HUES48 (cell line): ENCODE measurements around the gene SLC46A2.

Experiments used
- H3K27ac ChIP-seq: one replicate; pipeline ENCODE4 v1.7.0; 2013; ENCODE audit warnings: low read depth, low read length, inconsistent platforms
- H3K27me3 ChIP-seq: 2 replicates; pipeline ENCODE4 v1.6.1; 2013; ENCODE audit warnings: mild to moderate bottlenecking, low read length; ENCODE audit not compliant: control insufficient read depth, insufficient read depth
- H3K36me3 ChIP-seq: 2 replicates; pipeline ENCODE4 v1.6.1; 2013; ENCODE audit warnings: low read length; ENCODE audit not compliant: control insufficient read depth, insufficient read depth
- H3K4me1 ChIP-seq: 2 replicates; pipeline ENCODE4 v1.6.1; 2013; ENCODE audit warnings: mild to moderate bottlenecking, low read length; ENCODE audit not compliant: control insufficient read depth, insufficient read depth
- H3K4me3 ChIP-seq: 2 replicates; pipeline ENCODE4 v1.5.1; 2013; ENCODE audit warnings: mild to moderate bottlenecking, low read depth, low read length
- H3K9ac ChIP-seq: 2 replicates; pipeline ENCODE4 v1.6.1; 2013; ENCODE audit warnings: mild to moderate bottlenecking, low read depth, low read length, moderate library complexity
- H3K9me3 ChIP-seq: 2 replicates; pipeline ENCODE4 v1.6.1; 2013; ENCODE audit warnings: low read length; ENCODE audit not compliant: control insufficient read depth, insufficient read depth

The SLC46A2 gene

DNA sequence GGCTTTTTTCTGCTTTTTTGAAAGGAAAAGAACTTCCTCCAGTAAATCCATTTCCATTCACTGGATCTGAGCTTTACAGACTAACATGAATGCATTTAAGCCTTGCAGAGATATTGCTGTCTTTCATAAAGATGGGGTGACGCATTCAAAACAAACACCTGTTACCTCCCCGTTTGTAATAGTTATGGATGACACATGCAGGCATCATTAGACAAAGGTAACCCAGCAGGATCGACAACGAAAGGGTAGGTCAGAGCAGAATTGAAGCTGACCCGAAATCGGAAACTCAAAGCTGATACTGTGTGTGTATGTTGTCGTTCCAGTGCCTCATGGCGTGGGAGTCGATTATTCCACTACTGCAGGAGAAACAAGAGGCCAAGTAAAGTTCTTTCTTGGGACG is 22.2 kb downstream of the SLC46A2 start:
- no peak overlapping the region for H3K27ac ChIP-seq
- H3K27me3 ChIP-seq = no peaks in the 10 kb centered on the region
- 0 out of 2 replicates have a peak, but pooled peaks cover 3% of the 10 kb centered on the region for H3K4me1 ChIP-seq
- H3K9ac ChIP-seq = no peak overlapping the region
- no peak overlapping the region for H3K4me3 ChIP-seq
- peaks cover 18% of the 10 kb centered on the region; the same call in 1 of the 2 replicates for H3K36me3 ChIP-seq
- H3K9me3 ChIP-seq = no peaks in the 10 kb centered on the region

DNA sequence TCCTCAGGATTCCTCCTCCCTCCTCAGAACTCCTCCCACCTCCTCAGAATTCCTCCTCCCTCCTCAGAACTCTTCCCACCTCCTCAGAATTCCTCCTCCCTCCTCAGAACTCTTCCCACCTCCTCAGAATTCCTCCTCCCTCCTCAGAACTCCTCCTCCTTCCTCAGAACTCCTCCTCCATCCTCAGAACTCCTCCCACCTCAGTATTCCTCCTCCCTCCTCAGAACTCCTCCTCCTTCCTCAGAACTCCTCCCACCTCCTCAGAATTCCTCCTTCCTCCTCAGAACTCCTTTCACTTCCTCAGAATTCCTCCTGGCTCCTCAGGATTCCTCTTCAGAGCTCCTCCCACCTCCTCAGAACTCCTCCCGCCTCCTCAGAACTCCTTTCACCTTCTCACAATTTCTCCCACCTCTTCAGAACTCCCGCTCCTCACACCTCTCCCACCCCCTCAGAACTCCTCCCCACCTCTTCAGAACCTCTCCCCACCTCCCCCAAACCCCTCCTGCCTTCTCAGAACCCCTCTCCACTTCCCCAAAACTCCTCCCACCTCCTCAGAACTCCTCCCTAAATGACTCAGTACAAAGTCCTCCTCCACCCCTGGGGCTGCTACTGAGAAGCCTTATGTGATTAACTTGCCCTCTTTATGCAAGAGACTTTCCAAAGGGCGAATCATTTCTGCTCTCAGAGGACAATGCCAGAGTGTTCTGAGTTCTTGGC is 23.2 kb downstream of the SLC46A2 start:
- peaks cover 18% of the 10 kb centered on the region; the same call in 1 of the 2 replicates for H3K36me3 ChIP-seq
- peak overlapping the region; percentile 27 for H3K27ac ChIP-seq
- no peaks in the 10 kb centered on the region for H3K27me3 ChIP-seq
- H3K4me3 ChIP-seq = no peak overlapping the region
- H3K9ac ChIP-seq = no peak overlapping the region
- H3K9me3 ChIP-seq = no peaks in the 10 kb centered on the region
- 0 out of 2 replicates have a peak, but pooled peaks cover 3% of the 10 kb centered on the region for H3K4me1 ChIP-seq

DNA sequence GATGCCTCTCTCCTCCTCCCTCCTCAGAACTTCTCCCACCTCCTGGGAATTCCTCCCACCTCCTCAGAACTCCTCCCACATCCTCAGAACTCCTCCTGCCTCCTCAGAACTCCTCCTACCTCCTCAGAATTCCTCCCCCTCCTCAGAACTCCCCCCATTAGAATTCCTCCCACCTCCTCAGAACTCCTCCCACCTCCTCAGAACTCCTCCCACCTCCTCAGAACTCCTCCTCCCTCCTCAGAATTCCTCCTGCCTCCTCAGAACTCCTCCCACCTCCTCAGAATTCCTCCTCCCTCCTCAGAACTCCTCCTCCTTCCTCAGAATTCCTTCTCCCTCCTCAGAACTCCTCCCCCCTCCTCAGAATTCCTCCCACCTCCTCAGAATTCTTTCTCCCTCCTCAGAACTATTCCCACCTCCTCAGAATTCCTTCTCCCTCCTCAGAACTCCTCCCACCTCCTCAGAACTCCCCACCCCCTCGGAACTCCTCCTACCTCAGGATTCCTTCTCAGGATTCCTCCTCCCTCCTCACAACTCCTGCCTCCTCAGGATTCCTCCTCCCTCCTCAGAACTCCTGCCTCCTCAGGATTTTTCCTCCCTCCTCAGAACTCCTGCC is 23.9 kb downstream of the SLC46A2 start:
- H3K4me1 ChIP-seq = 0 out of 2 replicates have a peak, but pooled peaks cover under 1% of the 10 kb centered on the region

DNA sequence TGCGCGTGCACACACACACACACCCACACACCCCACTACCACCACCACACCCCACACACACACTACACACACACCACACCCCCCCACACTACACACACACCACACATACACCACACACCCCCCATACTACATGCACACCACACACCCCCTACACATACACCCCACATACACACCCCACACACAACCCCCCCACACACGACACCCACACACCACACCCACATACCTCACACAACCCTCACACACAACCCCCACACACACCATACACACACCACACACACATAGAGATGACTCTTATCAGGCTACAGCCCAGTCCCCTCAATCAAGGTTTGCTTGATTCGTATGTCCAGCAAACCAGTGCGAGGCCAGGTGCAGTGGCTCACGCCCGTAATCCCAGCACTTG is 25.7 kb downstream of the SLC46A2 start:
- H3K9me3 ChIP-seq = no peaks in the 10 kb centered on the region
- no peaks in the 10 kb centered on the region for H3K4me1 ChIP-seq
- no peaks in the 10 kb centered on the region for H3K27me3 ChIP-seq
- no peak overlapping the region for H3K4me3 ChIP-seq
- peaks cover 14% of the 10 kb centered on the region; the same call in 1 of the 2 replicates for H3K36me3 ChIP-seq
- no peak overlapping the region for H3K27ac ChIP-seq
- no peak overlapping the region for H3K9ac ChIP-seq

More for the DNA sequence above, 23.9 kb downstream of the SLC46A2 start:
- no peak overlapping the region for H3K27ac ChIP-seq
- no peak overlapping the region for H3K9ac ChIP-seq
- H3K36me3 ChIP-seq = peaks cover 18% of the 10 kb centered on the region; the same call in 1 of the 2 replicates
- H3K9me3 ChIP-seq = no peaks in the 10 kb centered on the region
- no peak overlapping the region for H3K4me3 ChIP-seq
- no peaks in the 10 kb centered on the region for H3K27me3 ChIP-seq

DNA sequence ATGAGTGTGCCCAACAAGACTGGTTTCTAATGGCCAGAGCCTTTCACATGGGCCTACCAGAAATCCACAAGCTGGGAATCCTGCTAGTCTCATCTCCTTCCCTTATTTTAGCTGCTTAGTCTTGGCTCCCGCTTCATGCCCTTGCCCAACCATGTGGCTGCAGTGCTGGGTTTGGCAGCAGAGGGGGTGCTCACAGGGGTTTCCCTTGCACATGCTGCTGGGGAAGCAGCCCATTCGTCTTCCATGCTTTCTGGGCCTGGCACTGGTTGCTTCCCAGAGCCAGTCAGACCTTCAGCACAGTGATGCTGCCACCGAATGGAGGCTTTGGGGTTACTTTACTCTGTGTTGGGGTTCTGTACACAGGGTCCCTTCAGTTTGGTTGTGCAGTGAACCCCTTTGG is 26.3 kb downstream of the SLC46A2 start:
- H3K4me1 ChIP-seq = no peaks in the 10 kb centered on the region
- H3K36me3 ChIP-seq = peaks cover 14% of the 10 kb centered on the region; the same call in 1 of the 2 replicates
- no peak overlapping the region for H3K27ac ChIP-seq
- no peaks in the 10 kb centered on the region for H3K9me3 ChIP-seq
- no peaks in the 10 kb centered on the region for H3K27me3 ChIP-seq
- H3K9ac ChIP-seq = no peak overlapping the region
- H3K4me3 ChIP-seq = no peak overlapping the region

DNA sequence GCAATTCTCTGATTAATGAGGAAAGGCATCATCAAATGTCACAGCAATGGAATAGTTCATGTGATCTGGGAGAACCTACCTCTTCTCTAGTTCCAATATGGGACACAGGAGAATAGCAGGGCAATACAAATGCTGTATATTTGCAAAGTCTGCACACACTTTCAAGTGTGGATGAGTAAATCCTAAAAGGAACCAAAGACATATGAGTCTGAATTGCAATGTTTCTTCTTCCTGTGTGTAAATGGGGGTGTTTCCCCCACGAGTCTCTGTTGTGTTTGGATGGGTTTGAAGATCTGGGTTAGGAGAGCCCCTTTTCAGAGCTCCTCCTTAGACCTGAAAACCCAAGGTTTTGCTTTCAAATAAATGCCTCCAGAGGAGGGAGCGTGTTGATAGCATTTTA is 26.9 kb downstream of the SLC46A2 start:
- no peak overlapping the region for H3K9ac ChIP-seq
- H3K27me3 ChIP-seq = no peaks in the 10 kb centered on the region
- H3K4me1 ChIP-seq = no peaks in the 10 kb centered on the region
- peaks cover 10% of the 10 kb centered on the region; the same call in 1 of the 2 replicates for H3K36me3 ChIP-seq
- H3K9me3 ChIP-seq = no peaks in the 10 kb centered on the region
- no peak overlapping the region for H3K27ac ChIP-seq
- H3K4me3 ChIP-seq = no peak overlapping the region

DNA sequence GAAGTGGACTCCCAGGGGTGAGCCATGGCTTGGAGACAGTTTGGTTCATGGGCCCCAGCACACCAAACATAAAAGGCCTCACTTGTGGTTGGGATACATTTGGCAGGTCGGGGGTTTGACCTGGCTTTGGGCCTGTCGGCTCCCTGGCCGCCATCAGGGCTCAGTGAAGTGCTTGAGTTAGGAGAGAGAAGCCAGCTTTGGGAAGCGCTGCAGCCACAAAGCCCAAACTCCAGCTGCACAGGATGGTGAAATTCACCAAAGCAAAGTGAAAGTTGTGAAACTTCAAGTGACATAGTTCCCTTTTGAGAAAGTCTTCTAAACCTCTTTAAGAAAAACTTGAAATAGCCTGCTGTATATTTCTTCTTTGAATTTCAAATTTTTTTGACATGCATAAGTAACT is 27.5 kb downstream of the SLC46A2 start:
- Histone ChIP-seq H3K27ac (no peak overlapping the region), H3K9ac (no peak overlapping the region)

DNA sequence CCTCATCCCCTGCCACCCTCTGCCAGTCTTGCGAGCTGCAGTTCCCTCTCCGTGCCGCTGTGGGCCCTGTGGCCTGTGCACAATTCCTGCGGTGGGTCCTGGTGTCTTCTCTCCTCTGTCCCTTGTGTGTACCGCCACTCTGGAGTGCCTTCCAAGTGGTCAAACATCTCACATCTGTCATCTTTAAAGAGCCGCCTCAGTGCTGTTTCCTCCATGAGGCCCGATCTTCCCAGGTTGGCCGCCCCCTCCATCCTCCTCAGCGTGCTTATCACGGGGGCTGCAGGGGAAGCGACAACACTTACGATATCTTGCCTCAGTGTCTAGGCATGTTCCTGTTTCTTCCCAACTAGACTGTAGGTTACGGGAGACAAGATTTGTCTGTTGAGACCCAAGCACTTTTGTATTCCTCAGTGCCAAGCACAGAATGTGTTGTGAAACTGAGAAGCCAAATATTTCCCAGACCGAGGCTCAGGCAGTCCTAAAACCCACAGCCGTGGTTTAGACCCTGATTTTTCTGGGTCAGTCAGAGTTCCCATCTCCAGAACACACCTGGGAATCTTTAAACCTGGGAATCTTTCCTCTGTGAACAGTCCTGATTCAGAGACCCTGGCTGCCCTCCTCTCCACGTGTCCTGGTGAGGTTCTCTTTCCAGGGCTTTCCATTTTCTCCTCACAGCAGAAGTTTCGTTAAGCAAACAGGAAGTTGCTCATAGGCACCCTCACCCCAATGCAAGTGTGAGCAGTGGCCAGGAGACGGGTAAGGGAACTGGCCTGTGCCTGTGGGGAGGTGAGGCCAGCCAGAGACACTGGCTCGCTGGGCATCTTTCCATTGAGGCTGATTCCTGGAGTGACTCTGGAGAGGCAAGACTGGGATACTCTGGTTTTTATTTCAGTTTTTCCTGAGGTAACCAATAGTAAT is 28.8 kb downstream of the SLC46A2 start:
- Histone ChIP-seq H3K27me3 (no peaks in the 10 kb centered on the region), H3K9ac (no peak overlapping the region), H3K4me1 (no peaks in the 10 kb centered on the region), H3K9me3 (no peaks in the 10 kb centered on the region), H3K4me3 (no peak overlapping the region), H3K36me3 (peaks cover 4% of the 10 kb centered on the region; the same call in 1 of the 2 replicates), H3K27ac (no peak overlapping the region)

More for the DNA sequence above, 27.5 kb downstream of the SLC46A2 start:
- Histone ChIP-seq H3K27me3 (no peaks in the 10 kb centered on the region), H3K4me3 (no peak overlapping the region), H3K9me3 (no peaks in the 10 kb centered on the region), H3K4me1 (no peaks in the 10 kb centered on the region), H3K36me3 (peaks cover 6% of the 10 kb centered on the region; the same call in 1 of the 2 replicates)

DNA sequence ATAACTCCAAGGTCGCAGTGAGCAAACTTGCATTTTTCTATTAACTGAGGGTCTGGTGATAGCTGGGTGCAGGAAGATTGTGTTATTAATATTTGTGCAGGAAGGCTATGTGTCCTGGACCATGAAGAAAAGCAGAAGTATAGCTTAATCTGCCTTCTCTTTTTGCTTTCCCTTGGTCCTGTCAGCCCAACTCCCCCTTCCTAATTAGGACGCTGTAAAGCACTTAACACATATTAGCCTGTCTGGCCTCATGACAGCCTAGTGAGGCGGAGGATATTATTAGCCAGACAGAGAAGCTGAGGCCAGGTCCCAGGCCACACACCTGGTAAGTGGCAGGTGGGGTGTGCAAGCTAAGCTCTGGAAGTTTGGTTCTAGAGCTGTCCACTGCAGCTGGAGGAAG is 29.5 kb downstream of the SLC46A2 start:
- Histone ChIP-seq H3K9me3 (no peaks in the 10 kb centered on the region), H3K9ac (no peak overlapping the region), H3K36me3 (peaks cover 4% of the 10 kb centered on the region; the same call in 1 of the 2 replicates), H3K4me1 (no peaks in the 10 kb centered on the region), H3K27ac (no peak overlapping the region), H3K4me3 (no peak overlapping the region), H3K27me3 (no peaks in the 10 kb centered on the region)

DNA sequence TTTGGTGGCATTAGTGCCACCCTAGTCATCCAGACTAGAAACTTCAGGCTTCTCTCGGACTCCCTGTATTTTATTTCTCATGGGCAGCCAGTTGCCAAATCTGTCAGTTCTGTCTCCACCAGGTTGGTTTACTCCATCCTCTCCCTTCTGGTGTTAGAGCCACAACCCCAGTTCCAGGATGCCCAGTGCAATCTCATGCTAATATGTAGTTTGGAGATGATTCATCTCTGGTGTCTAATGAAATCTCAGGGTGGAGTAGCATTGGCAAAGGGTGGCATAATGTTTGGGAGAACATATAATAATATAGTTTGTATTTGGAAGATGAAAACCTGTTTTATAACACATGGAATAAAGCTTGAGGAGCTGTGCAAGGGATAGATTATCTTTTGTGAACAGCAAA is 30.2 kb downstream of the SLC46A2 start:
- H3K27ac ChIP-seq = no peak overlapping the region
- H3K9ac ChIP-seq = no peak overlapping the region
- no peak overlapping the region for H3K4me3 ChIP-seq
- H3K36me3 ChIP-seq = peaks cover 4% of the 10 kb centered on the region; the same call in 1 of the 2 replicates
- H3K27me3 ChIP-seq = no peaks in the 10 kb centered on the region
- no peaks in the 10 kb centered on the region for H3K9me3 ChIP-seq
- H3K4me1 ChIP-seq = no peaks in the 10 kb centered on the region
